A673 (cell line): Measurements from ENCODE around the gene SMAD1. TPM values are rescaled to one million over a fixed set of nuclear protein-coding genes. Genes with fewer than 3 reads are reported as not detected.

ENCODE experiments used
- BruUV-seq: library from RNA; stranded (reverse); fragments of 400-500 nt; replicated peaks from 2 replicates; lab custom pipeline; 2021; lab: Mats Ljungman, UMichigan
- CTCF ChIA-PET: fragments of 300-600 bp; sonication (Branson Sonifier 250); formaldehyde crosslinking; loops from one replicate; lab custom pipeline; 2022; ENCODE audit warnings: antibody characterized with exemption; lab: Charles Lee
- POLR2A ChIA-PET: fragments of 300-600 bp; sonication (Branson Sonifier 250); formaldehyde crosslinking; loops from one replicate; lab custom pipeline; 2022; ENCODE audit warnings: antibody characterized with exemption; ENCODE audit not compliant: low non-redundant PET; lab: Charles Lee
- DNase-seq: peaks from one replicate; pipeline ENCODE4 v3.0.0-alpha.2; 2015; ENCODE audit warnings: low spot score
- H3K27ac ChIP-seq: fragments of 200-600 bp; sonication (generic); 2 replicates; pipeline ENCODE4 v1.5.1; 2016; ENCODE audit warnings: mixed run types, low read depth, mild to moderate bottlenecking, mixed read lengths, antibody characterized with exemption, low read length; ENCODE audit not compliant: poor library complexity, severe bottlenecking
- H3K27me3 ChIP-seq: fragments of 200-600 bp; sonication (generic); replicated peaks from 2 replicates; pipeline ENCODE4 v1.6.1; 2017; ENCODE audit warnings: mixed run types, low read depth, mild to moderate bottlenecking, mixed read lengths, antibody characterized with exemption, low read length; ENCODE audit not compliant: insufficient read depth, poor library complexity
- H3K36me3 ChIP-seq: fragments of 200-600 bp; sonication (generic); 2 replicates; pipeline ENCODE4 v1.6.1; 2016; ENCODE audit warnings: mixed run types, mild to moderate bottlenecking, mixed read lengths, antibody characterized with exemption, low read length; ENCODE audit not compliant: insufficient read depth, poor library complexity, severe bottlenecking
- H3K4me1 ChIP-seq: fragments of 200-600 bp; sonication (generic); 2 replicates; pipeline ENCODE4 v1.6.1; 2017; ENCODE audit warnings: mixed run types, mild to moderate bottlenecking, mixed read lengths, antibody characterized with exemption, low read length; ENCODE audit not compliant: insufficient read depth, poor library complexity, severe bottlenecking
- H3K4me3 ChIP-seq: fragments of 200-600 bp; sonication (generic); 2 replicates; pipeline ENCODE4 v1.5.1; 2016; ENCODE audit warnings: low read depth, mixed run types, mild to moderate bottlenecking, mixed read lengths, low read length; ENCODE audit not compliant: poor library complexity, severe bottlenecking
- H3K9me3 ChIP-seq: fragments of 200-600 bp; sonication (generic); 2 replicates; pipeline ENCODE4 v1.6.1; 2016; ENCODE audit warnings: mixed run types, low read depth, mild to moderate bottlenecking, mixed read lengths, antibody characterized with exemption, low read length; ENCODE audit not compliant: poor library complexity, severe bottlenecking
- EZH2 ChIP-seq: fragments of 200-600 bp; sonication (generic); IDR thresholded peaks from 2 replicates; pipeline ENCODE4 v1.6.1; 2017; ENCODE audit warnings: borderline replicate concordance, low read depth, mild to moderate bottlenecking, mixed read lengths, antibody characterized with exemption, low read length; ENCODE audit not compliant: poor library complexity, severe bottlenecking
- intact Hi-C: fragments of 100-400 bp; cut with micrococcal nuclease; formaldehyde crosslinking; loops from one replicate; pipeline ENCODE4 v1.10.0; 2022; ENCODE audit not compliant: unreplicated experiment
- total RNA-seq: library from RNA; stranded (reverse); gene quantifications from 2 replicates; pipeline ENCODE4 v1.2.3, GENCODE V29; 2021
- TF ChIP-seq, protein P1 (sequence below): fragments of 300-800, 200-600 bp; sonication (generic); conservative IDR thresholded peaks from 2 replicates; pipeline ENCODE4 v1.5.1; 2017; ENCODE audit warnings: low read depth, mild to moderate bottlenecking, antibody characterized with exemption, low read length, moderate library complexity, mixed read lengths

The SMAD1 gene
- total RNA-seq, 1 experiment from 2014 or later, result 33.7 TPM

DNA sequence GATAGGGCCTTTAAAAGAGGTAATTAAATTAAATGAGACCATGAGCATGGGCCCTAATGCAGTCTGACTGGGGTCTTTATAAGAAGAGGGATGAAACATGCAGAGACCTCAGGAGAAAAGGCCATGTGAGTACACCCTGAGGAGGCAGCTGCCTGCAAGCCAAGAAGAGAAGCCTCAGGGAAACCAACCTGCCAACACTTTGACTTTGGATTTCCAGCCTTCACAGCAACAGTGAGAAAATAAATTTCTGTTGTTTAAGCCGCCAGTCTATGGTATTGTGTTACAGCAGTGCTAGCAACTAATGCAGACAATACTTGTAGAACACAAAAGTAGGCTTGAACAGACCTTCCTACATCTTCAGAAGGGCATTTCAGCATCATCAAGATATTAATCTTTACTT lies 52.3 kb downstream of the SMAD1 start:
- ChIA-PET CTCF (no interaction called here), POLR2A (no interaction called here)
- intact Hi-C loops, result no loop called here
- H3K9me3 ChIP-seq, result no peaks in the 10 kb centered on the region
- H3K27me3 ChIP-seq, result no peaks in the 10 kb centered on the region
- no peak overlapping the region for H3K4me3 ChIP-seq
- H3K4me1 ChIP-seq, result peaks cover 25% of the 10 kb centered on the region
- no peak overlapping the region for H3K27ac ChIP-seq
- no peak for TF ChIP-seq EZH2
- TF ChIP-seq, protein P1, sequence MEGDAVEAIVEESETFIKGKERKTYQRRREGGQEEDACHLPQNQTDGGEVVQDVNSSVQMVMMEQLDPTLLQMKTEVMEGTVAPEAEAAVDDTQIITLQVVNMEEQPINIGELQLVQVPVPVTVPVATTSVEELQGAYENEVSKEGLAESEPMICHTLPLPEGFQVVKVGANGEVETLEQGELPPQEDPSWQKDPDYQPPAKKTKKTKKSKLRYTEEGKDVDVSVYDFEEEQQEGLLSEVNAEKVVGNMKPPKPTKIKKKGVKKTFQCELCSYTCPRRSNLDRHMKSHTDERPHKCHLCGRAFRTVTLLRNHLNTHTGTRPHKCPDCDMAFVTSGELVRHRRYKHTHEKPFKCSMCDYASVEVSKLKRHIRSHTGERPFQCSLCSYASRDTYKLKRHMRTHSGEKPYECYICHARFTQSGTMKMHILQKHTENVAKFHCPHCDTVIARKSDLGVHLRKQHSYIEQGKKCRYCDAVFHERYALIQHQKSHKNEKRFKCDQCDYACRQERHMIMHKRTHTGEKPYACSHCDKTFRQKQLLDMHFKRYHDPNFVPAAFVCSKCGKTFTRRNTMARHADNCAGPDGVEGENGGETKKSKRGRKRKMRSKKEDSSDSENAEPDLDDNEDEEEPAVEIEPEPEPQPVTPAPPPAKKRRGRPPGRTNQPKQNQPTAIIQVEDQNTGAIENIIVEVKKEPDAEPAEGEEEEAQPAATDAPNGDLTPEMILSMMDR, result no peak
- BruUV-seq, result no TSS peak
- no peaks in the 10 kb centered on the region for H3K36me3 ChIP-seq
- no peak for DNase-seq

DNA sequence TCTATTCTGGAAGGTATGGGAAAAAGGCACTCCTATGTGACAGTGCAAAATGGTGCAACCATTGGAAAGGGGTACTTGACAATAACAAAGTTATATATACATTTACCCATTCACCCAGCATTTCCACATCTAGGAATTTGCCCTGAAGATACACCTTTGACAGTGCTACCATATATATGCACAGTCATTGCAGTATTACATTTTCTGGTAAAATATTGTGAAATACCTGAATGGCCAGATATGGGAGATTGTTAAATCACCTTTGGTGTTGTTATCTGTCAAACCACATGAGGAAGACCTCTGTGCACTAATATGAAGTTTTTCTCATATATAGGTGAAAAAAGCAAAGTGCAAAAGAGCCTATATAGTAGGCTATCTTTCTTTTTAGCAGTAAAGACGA lies 53.5 kb downstream of the SMAD1 start:
- intact Hi-C loops, result no loop called here
- POLR2A ChIA-PET, result no interaction called here
- Histone ChIP-seq H3K9me3 (no peaks in the 10 kb centered on the region), H3K4me1 (peaks cover 37% of the 10 kb centered on the region), H3K27me3 (no peaks in the 10 kb centered on the region), H3K27ac (no peak overlapping the region), H3K36me3 (no peaks in the 10 kb centered on the region), H3K4me3 (no peak overlapping the region)
- TF ChIP-seq, protein P1, result no peak
- no peak for TF ChIP-seq EZH2
- BruUV-seq, result no TSS peak
- CTCF ChIA-PET, result no interaction called here
- DNase-seq, result no peak

DNA sequence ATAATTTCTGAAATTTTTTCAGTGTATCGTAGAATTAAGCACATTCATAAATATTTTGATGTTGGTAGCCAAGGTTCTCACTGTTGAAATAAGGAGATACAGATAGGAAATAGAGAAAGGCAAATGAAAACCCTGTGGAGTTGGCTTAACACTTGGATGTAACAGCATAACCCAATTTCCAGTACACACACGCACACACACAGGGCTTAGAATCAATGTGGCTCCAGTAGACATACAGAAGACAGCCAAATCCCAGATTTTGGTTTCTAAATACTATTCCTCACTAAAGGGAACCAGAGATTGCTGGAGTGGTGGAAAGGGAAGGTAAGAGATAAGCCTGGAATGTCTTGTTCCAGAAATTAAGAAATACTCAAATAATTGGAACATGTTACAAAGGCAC lies 54.4 kb downstream of the SMAD1 start:
- POLR2A ChIA-PET, result no interaction called here
- CTCF ChIA-PET, result no interaction called here
- no peak for TF ChIP-seq EZH2
- TF ChIP-seq, protein P1, result no peak
- no peaks in the 10 kb centered on the region for H3K36me3 ChIP-seq
- H3K27me3 ChIP-seq, result no peaks in the 10 kb centered on the region
- DNase-seq, result no peak
- BruUV-seq, result no TSS peak
- peaks cover 45% of the 10 kb centered on the region for H3K4me1 ChIP-seq
- no peaks in the 10 kb centered on the region for H3K9me3 ChIP-seq
- H3K4me3 ChIP-seq, result no peak overlapping the region
- intact Hi-C loops, result no loop called here
- no peak overlapping the region for H3K27ac ChIP-seq
